WERI-Rb-1 (cell line): ENCODE measurements around the gene ELFN2.
A peak's percentile ranks its signal among the peaks of the same experiment; 100 is the strongest.

Experiments
- DNase-seq: peaks from one replicate; pipeline ENCODE4 v3.0.0-alpha.2; 2020
- H3K27ac ChIP-seq: fragments of 250-450 bp; sonication (Bioruptor Pico); 2 replicates; pipeline ENCODE4 v1.5.1; 2020; ENCODE audit warnings: mild to moderate bottlenecking, moderate library complexity
- H3K27me3 ChIP-seq: fragments of 250-450 bp; sonication (Bioruptor Pico); 2 replicates; pipeline ENCODE4 v1.5.1; 2021; ENCODE audit warnings: mild to moderate bottlenecking, low read depth, moderate library complexity; ENCODE audit not compliant: insufficient read depth, severe bottlenecking
- H3K36me3 ChIP-seq: fragments of 250-450 bp; sonication (Bioruptor Pico); 2 replicates; pipeline ENCODE4 v1.5.1; 2020; ENCODE audit warnings: mild to moderate bottlenecking, moderate library complexity
- H3K4me3 ChIP-seq: 2 replicates; pipeline ENCODE4 v1.5.1; 2011; ENCODE audit warnings: low read depth, mild to moderate bottlenecking, control low read depth, low read length
- H3K9me3 ChIP-seq: fragments of 250-450 bp; sonication (Bioruptor Pico); 2 replicates; pipeline ENCODE4 v1.5.1; 2021; ENCODE audit warnings: mild to moderate bottlenecking, moderate library complexity; ENCODE audit not compliant: severe bottlenecking
- CTCF ChIP-seq: IDR thresholded peaks from 2 replicates; pipeline ENCODE4 v1.5.1; 2011; ENCODE audit warnings: low read depth, mild to moderate bottlenecking, control low read depth, inconsistent platforms, low read length

ELFN2 gene

GRCh38 chr22:37451218-37451617 is 23.9 kb upstream of the ELFN2 start:
- DNase-seq: no peak
- Histone ChIP-seq H3K4me3 (no peak overlapping the region), H3K36me3 (no peaks in the 10 kb centered on the region), H3K27me3 (no peaks in the 10 kb centered on the region), H3K27ac (no peak overlapping the region), H3K9me3 (peaks cover 3% of the 10 kb centered on the region)
- TF ChIP-seq CTCF: no peak

GRCh38 chr22:37449331-37450001 is 22.2 kb upstream of the ELFN2 start:
- H3K9me3 ChIP-seq: peaks cover 3% of the 10 kb centered on the region
- H3K4me3 ChIP-seq: no peak overlapping the region
- no peak for TF ChIP-seq CTCF
- peak overlapping the region; percentile 55; the same call in 1 of the 2 replicates for H3K27ac ChIP-seq
- no peaks in the 10 kb centered on the region for H3K27me3 ChIP-seq
- no peaks in the 10 kb centered on the region for H3K36me3 ChIP-seq
- no peak for DNase-seq

GRCh38 chr22:37448516-37449127 is 21.3 kb upstream of the ELFN2 start:
- Histone ChIP-seq H3K27me3 (no peaks in the 10 kb centered on the region), H3K9me3 (peaks cover 3% of the 10 kb centered on the region), H3K4me3 (no peak overlapping the region), H3K36me3 (no peaks in the 10 kb centered on the region), H3K27ac (no peak overlapping the region)
- no peak for DNase-seq
- TF ChIP-seq CTCF: no peak

- H3K4me3 ChIP-seq: no peak overlapping the region
- TF ChIP-seq CTCF: no peak
- no peaks in the 10 kb centered on the region for H3K27me3 ChIP-seq
- H3K9me3 ChIP-seq: peaks cover 6% of the 10 kb centered on the region
- DNase-seq: no peak
- H3K27ac ChIP-seq: no peak overlapping the region
- H3K36me3 ChIP-seq: no peaks in the 10 kb centered on the region
Measured at GRCh38 chr22:37445501-37445900, 18.2 kb upstream of the ELFN2 start.

GRCh38 chr22:37443977-37444376 is 16.7 kb upstream of the ELFN2 start:
- no peaks in the 10 kb centered on the region for H3K27me3 ChIP-seq
- no peak for TF ChIP-seq CTCF
- no peak for DNase-seq
- no peak overlapping the region for H3K27ac ChIP-seq
- H3K36me3 ChIP-seq: no peaks in the 10 kb centered on the region
- H3K9me3 ChIP-seq: peaks cover 6% of the 10 kb centered on the region
- no peak overlapping the region for H3K4me3 ChIP-seq
